Endometrial microvascular endothelial cells (primary cell): ENCODE results near the gene MGAT1. TPM values are rescaled to one million over a fixed set of nuclear protein-coding genes. Genes with fewer than 3 reads are reported as not detected.
"Not testable (repeated sequence)": the region's sequence is repeated elsewhere in the genome, so short reads cannot be mapped to it uniquely, and the experiment has no call there.

ENCODE experiments used
- in situ Hi-C: cut with HindIII; loops from 2 replicates; pipeline ENCODE4 v1.10.0; 2017; ENCODE audit warnings: low sequenced_read_pairs, low pct_unique_long_range_greater_than_20kb; ENCODE audit errors: inconsistent ontology term
- total RNA-seq: library from RNA; depleted of rRNA; stranded (reverse); fragments of >200 nt; gene quantifications from one replicate; pipeline ENCODE4 v1.2.3, GENCODE V29; 2015; ENCODE audit errors: inconsistent ontology term

MGAT1 gene
- total RNA-seq, 1 donor from 2014 or later, result 146 TPM

DNA sequence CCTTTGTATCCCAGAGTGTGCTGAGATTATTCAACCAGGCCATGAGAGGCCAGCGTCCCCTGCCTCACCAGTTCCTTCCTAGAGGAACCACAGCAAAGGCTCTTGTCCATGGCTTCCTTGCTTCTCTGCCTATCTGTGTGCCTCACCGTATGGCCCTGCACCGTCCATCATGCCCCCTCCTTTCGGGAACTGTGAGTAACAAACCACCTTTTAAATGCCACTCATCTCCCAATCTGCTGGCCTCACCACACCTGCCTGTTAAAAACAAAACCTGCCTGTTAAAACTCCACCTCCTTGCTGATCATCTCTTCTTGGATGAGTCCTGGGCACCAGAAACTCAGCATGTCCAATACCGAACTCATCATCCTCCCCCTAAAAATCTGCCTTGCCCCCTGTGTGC is 58.4 kb downstream of the MGAT1 start:
- in situ Hi-C loops, result no loop called here

DNA sequence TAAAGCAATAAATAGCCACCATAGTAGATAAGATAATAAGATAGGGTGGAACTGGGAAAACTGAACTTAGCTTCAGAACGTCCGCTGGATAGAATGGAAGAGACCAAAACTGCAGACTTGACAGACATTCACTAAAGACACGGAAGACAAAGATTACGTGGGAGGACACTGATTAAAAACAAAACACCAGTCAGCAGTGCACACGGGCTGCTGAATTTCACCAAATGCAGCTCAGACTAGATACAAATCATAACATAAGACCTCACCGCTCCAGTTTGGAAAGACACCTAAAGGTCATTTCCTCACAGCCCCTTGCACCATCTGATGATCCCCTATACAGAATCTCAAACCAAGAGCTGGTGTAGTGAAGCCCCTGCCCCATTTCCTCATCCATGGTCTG is 59.9 kb downstream of the MGAT1 start:
- in situ Hi-C loops, result no loop called here

DNA sequence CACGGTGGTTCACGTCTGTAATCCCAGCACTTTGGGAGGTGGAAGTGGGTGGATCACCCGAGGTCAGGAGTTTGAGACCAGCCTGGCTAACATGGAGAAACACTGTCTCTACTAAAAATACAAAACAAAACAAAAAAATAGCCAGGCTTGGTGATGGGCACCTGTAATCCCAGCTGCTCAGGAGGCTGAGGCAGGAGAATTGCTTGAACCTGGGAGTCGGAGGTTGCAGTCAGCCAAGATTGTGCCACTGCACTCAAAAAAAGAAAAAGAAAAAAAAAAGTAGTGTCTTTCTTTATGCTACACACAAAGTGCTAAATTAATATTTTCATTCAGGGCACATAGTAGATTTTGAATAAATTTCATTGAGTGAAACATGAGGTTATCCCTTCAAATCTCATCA is 61.7 kb downstream of the MGAT1 start:
- in situ Hi-C loops, result not testable (repeated sequence)

DNA sequence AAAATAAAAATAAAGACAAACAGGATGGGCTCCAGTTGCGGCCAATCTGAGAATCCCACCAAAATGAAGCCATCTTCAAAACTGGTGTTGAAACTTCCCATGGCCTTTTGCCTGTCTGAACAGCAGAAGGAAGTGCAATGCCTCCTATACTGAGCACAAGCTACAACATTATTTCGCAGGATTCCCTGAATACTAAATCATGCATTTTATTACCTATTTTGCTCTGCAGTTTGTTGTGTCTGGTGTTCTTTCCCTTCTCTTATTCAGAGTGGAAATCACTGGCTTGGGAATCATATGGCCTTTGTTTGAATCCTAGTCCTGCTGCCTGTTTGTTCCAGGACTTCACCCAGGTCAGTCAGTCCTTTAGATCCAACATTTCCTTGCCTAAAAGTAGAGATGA is 62.6 kb downstream of the MGAT1 start, which contains the start of gene OR2Y1:
Gene OR2Y1 (minus strand): TSS at position 101 of the 400 bp plus-strand sequence. CDS start 0 bp downstream, at position 101.
- in situ Hi-C loops, result no loop called here

DNA sequence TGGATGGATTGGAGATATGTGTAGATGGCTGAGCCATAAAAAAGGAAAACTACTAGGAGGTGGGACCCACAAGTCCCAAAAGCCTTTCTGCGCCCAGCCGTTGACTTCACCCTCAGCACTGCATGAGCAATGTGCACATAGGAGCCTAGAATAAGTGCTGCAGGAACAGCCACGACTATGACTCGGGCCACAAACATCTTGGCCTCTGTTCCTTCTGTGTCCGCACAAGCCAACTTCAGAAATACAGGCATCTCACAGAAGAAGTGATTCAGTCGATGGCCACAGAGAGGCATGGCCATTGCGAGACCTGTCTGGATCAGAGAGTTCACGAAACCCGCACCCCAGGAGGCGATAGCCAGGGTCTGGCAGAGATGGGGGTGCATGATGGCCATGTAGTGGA is 63.3 kb downstream of the MGAT1 start:
- in situ Hi-C loops, result no loop called here

DNA sequence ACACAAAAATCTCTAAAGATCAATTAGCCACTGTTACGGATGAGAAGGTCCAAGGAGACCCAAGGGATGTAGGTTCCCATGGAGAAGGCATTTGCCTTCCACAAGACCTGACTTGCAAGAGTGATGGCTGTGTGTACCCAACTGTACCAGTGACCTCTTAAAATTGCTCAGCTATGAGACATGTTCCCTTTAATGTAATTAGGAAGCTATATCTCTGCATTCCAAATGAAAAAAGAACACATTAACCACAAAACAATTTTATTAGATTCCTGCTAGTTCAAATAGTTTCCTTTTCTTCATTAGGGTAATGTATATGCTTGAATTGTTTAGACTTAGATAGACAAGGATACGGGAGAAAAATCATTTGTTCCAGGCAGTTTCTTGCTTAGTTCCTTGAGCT is 66.1 kb downstream of the MGAT1 start:
- in situ Hi-C loops, result no loop called here

Other genes starting within 250 kb of the MGAT1 start
- not detected for gene SCGB3A1, start 211.3 kb downstream of the MGAT1 start, total RNA-seq
- 33.5 TPM for gene FLT4, start 153.2 kb downstream of the MGAT1 start, total RNA-seq
- not detected for gene OR2Y1, start 62.7 kb downstream of the MGAT1 start, total RNA-seq
- 5.4 TPM for gene ZFP62, start 58.5 kb upstream of the MGAT1 start, total RNA-seq
- gene BTNL8, start 96.4 kb upstream of the MGAT1 start, total RNA-seq, result not detected
- gene BTNL3, start 186.0 kb upstream of the MGAT1 start, total RNA-seq, result not detected
- gene BTNL9, start 237.5 kb upstream of the MGAT1 start, total RNA-seq, result not detected